Thyroid gland (tissue), 4 donors: ENCODE measurements around the gene YIF1B. TPM values are rescaled to one million over a fixed set of nuclear protein-coding genes. Genes with fewer than 3 reads are reported as not detected.

Source experiments
- DNase-seq, 2 donors: peaks; one replicate each; pipeline ENCODE4 v3.0.0-alpha.2; 2019
- H3K27ac ChIP-seq, 3 donors: fragments of 200-600 bp; sonication (generic); 1 replicate in 2 of 3; 2 replicates in 1 of 3; pipeline ENCODE4 v1.5.1; 2016 to 2019; ENCODE audit warnings: mild to moderate bottlenecking in 1 of 3, moderate library complexity in 1 of 3
- H3K27me3 ChIP-seq: fragments of 200-600 bp; sonication (generic); one replicate; pipeline ENCODE4 v1.5.1; 2019
- H3K36me3 ChIP-seq, 2 donors: fragments of 200-600 bp; sonication (generic); one replicate each; pipeline ENCODE4 v1.5.1; 2016 to 2019
- H3K4me1 ChIP-seq, 2 donors: fragments of 200-600 bp; sonication (generic); one replicate each; pipeline ENCODE4 v1.5.1; 2017 to 2019
- H3K4me3 ChIP-seq, 3 donors: fragments of 200-600 bp; sonication (generic); replicated peaks in 1 of 3; 1 replicate in 2 of 3; 2 replicates in 1 of 3; pipeline ENCODE4 v1.5.1; 2016; ENCODE audit warnings: mild to moderate bottlenecking in 1 of 3
- H3K9me3 ChIP-seq: fragments of 200-600 bp; sonication (generic); one replicate; pipeline ENCODE4 v1.5.1; 2017
- CTCF ChIP-seq, 6 experiments: fragments of 200-600 bp in 3 of 6; fragments of 450-650 bp in 3 of 6; sonication (generic) in 3 of 6; IDR thresholded peaks; one replicate each; pipeline ENCODE4 v1.5.1; 2016 to 2019; ENCODE audit warnings: antibody characterized with exemption in 6 of 6, mild to moderate bottlenecking in 2 of 6, inconsistent platforms in 1 of 6, moderate library complexity in 1 of 6
- POLR2A ChIP-seq, 2 donors: fragments of 450-650 bp; IDR thresholded peaks; one replicate each; pipeline ENCODE4 v1.6.1; 2017; ENCODE audit warnings: antibody characterized with exemption in 2 of 2, mild to moderate bottlenecking in 2 of 2, moderate library complexity in 1 of 2
- WGBS, 2 donors: methylation state at CpG; one replicate each; pipeline ENCODE4 v1.1.5; 2017; 5-methylcytosine and 5-hydroxymethylcytosine counted together
- intact Hi-C: fragments of 100-400 bp; cut with DNase I; formaldehyde crosslinking; loops from one replicate; pipeline ENCODE4 v1.15.1; 2023
- total RNA-seq, 4 donors: library from RNA; depleted of rRNA; stranded (reverse); fragments of >200 nt; gene quantifications; one replicate each; pipeline ENCODE4 v1.2.3, GENCODE V29; 2016

YIF1B gene
- total RNA-seq, 4 donors from 2014 or later, result 12.9 to 30.9 (median 21.0) TPM

GRCh38 chr19:38309615-38310278 lies 6.0 kb downstream of the YIF1B start:
- TF ChIP-seq POLR2A (IDR thresholded peaks at IDR 0.05) (no peak), CTCF (IDR thresholded peaks at IDR 0.05) (no peak)
- Histone ChIP-seq H3K27ac (no peak overlapping the region), H3K9me3 (no peaks in the 10 kb centered on the region), H3K27me3 (no peaks in the 10 kb centered on the region), H3K36me3 (no peaks in the 10 kb centered on the region), H3K4me1 (peaks cover 0 to under 1% of the 10 kb centered on the region in 2 donors), H3K4me3 (no peak overlapping the region)
- intact Hi-C loops, result no loop called here
- 97% methylated on average over 3 of the region's 3 CpGs for WGBS, 2 donors
- DNase-seq, result no peak

GRCh38 chr19:38308926-38309614 lies 6.7 kb downstream of the YIF1B start:
- no peaks in the 10 kb centered on the region for H3K9me3 ChIP-seq
- intact Hi-C loops, result no loop called here
- peaks cover 6 to 7% of the 10 kb centered on the region in 2 donors for H3K4me1 ChIP-seq
- H3K27ac ChIP-seq, result no peak overlapping the region
- DNase-seq, result no peak
- WGBS, 2 donors, result 80 to 91% methylated on average over 17 to 24 of the region's 24 CpGs
- H3K27me3 ChIP-seq, result no peaks in the 10 kb centered on the region
- no peaks in the 10 kb centered on the region for H3K36me3 ChIP-seq
- H3K4me3 ChIP-seq, result no peak overlapping the region
- TF ChIP-seq CTCF (IDR thresholded peaks at IDR 0.05) (no peak), POLR2A (IDR thresholded peaks at IDR 0.05) (no peak)

- intact Hi-C loops, result no loop called here
- Histone ChIP-seq H3K36me3 (no peaks in the 10 kb centered on the region), H3K27ac (no peak overlapping the region), H3K9me3 (no peaks in the 10 kb centered on the region), H3K27me3 (no peaks in the 10 kb centered on the region), H3K4me1 (peaks cover 13% of the 10 kb centered on the region in 2 donors), H3K4me3 (no peak overlapping the region)
- TF ChIP-seq POLR2A (IDR thresholded peaks at IDR 0.05) (no peak), CTCF (IDR thresholded peaks at IDR 0.05) (no peak)
- 92 to 95% methylated on average over 12 of the region's 12 CpGs for WGBS, 2 donors
- DNase-seq, result no peak
These were observed 7.6 kb downstream of the YIF1B start for GRCh38 chr19:38308006-38308766.

GRCh38 chr19:38307597-38307996 lies 8.2 kb downstream of the YIF1B start:
- Histone ChIP-seq H3K36me3 (no peaks in the 10 kb centered on the region), H3K9me3 (no peaks in the 10 kb centered on the region), H3K27me3 (no peaks in the 10 kb centered on the region), H3K4me1 (peaks cover 13% of the 10 kb centered on the region in 2 donors), H3K4me3 (no peak overlapping the region), H3K27ac (no peak overlapping the region)
- no peak for DNase-seq
- 86 to 96% methylated on average over 7 to 8 of the region's 8 CpGs for WGBS, 2 donors
- intact Hi-C loops, result no loop called here
- TF ChIP-seq CTCF (IDR thresholded peaks at IDR 0.05), result no peak
- TF ChIP-seq POLR2A (IDR thresholded peaks at IDR 0.05), result no peak
